Esophagus squamous epithelium (tissue), 5 donors: ENCODE results near the gene C15orf40. TPM values are rescaled to one million over a fixed set of nuclear protein-coding genes. Genes with fewer than 3 reads are reported as not detected.
"Not testable (repeated sequence)": the region's sequence is repeated elsewhere in the genome, so short reads cannot be mapped to it uniquely, and the experiment has no call there.

ENCODE experiments used
- DNase-seq: peaks from one replicate; lab custom pipeline; 2025; lab: John Stamatoyannopoulos, UW
- H3K27ac ChIP-seq, 4 donors: fragments of 200-600 bp; sonication (generic); one replicate each; pipeline ENCODE4 v1.5.1; 2016 to 2019; ENCODE audit warnings: mild to moderate bottlenecking in 1 of 4
- H3K27me3 ChIP-seq, 4 donors: fragments of 200-600 bp; sonication (generic); 1 replicate in 3 of 4; 2 replicates in 1 of 4; pipeline versions ENCODE4 v1.5.1 to v1.6.0; 2017 to 2021; ENCODE audit warnings: antibody characterized with exemption in 1 of 4
- H3K36me3 ChIP-seq, 3 donors: fragments of 200-600 bp; sonication (generic); one replicate each; pipeline ENCODE4 v1.5.1; 2016 to 2019
- H3K4me1 ChIP-seq, 3 donors: fragments of 200-600 bp; sonication (generic); one replicate each; pipeline ENCODE4 v1.5.1; 2017 to 2019
- H3K4me3 ChIP-seq, 4 donors: fragments of 200-600 bp; sonication (generic); 1 replicate in 3 of 4; 2 replicates in 1 of 4; pipeline ENCODE4 v1.5.1; 2016 to 2019; ENCODE audit warnings: mild to moderate bottlenecking in 2 of 4, moderate library complexity in 1 of 4
- H3K9me3 ChIP-seq, 3 donors: fragments of 200-600 bp; sonication (generic); one replicate each; pipeline ENCODE4 v1.5.1; 2016 to 2019
- POLR2A ChIP-seq, 4 donors: fragments of 450-650 bp; IDR thresholded peaks; one replicate each; pipeline ENCODE4 v1.6.1; 2017; ENCODE audit warnings: antibody characterized with exemption in 4 of 4, mild to moderate bottlenecking in 4 of 4, moderate library complexity in 3 of 4
- WGBS, 2 donors: methylation state at CpG; one replicate each; pipeline ENCODE4 v1.1.5; 2018; 5-methylcytosine and 5-hydroxymethylcytosine counted together
- intact Hi-C: fragments of 100-400 bp; cut with DNase I; formaldehyde crosslinking; loops from one replicate; pipeline ENCODE4 v1.15.0; 2022
- total RNA-seq, 4 donors: library from RNA; depleted of rRNA; stranded (reverse); fragments of >200 nt; gene quantifications; one replicate each; pipeline ENCODE4 v1.1.0, GENCODE V29; 2016
- TF ChIP-seq, protein P1 (sequence below), 6 experiments: fragments of 450-650 bp in 4 of 6; fragments of 200-600 bp in 2 of 6; sonication (generic) in 2 of 6; IDR thresholded peaks; one replicate each; pipeline ENCODE4 v1.5.1; 2016 to 2019; ENCODE audit warnings: antibody characterized with exemption in 6 of 6, mild to moderate bottlenecking in 4 of 6, moderate library complexity in 4 of 6
- donor health status: DM: yes; HTN: yes; CAD: no.

C15orf40 gene
- total RNA-seq, 4 donors from 2014 or later: 6.1 to 31.4 (median 18.6) TPM

DNA sequence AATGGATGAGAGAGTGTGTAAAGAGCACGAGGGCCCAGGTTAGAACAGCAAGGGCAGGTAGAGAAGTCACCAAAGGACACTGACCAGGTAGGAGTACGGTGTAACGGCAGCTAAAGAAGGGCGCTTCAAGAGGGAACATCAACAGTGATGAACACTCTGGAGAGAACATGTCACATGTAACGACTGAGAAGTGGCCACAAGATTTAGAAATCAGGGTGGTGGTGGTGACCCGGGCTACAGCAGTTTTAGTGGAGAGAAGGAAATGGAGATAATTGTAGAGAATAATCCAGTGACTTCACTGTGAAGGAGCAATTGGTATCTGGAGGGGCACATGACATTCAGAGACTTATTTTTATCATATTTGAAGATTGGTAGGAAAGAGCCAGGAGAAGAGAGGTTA, 1.2 kb upstream of the C15orf40 start:
- DNase-seq: no peak
- no peaks in the 10 kb centered on the region for H3K27me3 ChIP-seq
- intact Hi-C loops: loop anchor here (5.0 kb wide), 1 partner anchor 195 kb away; the partner anchor contains the start of gene HDGFL3
- H3K4me1 ChIP-seq: peaks cover 15 to 35% (median 22%) of the 10 kb centered on the region in 3 donors
- H3K27ac ChIP-seq: no peak overlapping the region
- WGBS, 2 donors: 86 to 95% methylated on average over 6 of the region's 6 CpGs
- no peaks in the 10 kb centered on the region for H3K9me3 ChIP-seq
- TF ChIP-seq, protein P1, sequence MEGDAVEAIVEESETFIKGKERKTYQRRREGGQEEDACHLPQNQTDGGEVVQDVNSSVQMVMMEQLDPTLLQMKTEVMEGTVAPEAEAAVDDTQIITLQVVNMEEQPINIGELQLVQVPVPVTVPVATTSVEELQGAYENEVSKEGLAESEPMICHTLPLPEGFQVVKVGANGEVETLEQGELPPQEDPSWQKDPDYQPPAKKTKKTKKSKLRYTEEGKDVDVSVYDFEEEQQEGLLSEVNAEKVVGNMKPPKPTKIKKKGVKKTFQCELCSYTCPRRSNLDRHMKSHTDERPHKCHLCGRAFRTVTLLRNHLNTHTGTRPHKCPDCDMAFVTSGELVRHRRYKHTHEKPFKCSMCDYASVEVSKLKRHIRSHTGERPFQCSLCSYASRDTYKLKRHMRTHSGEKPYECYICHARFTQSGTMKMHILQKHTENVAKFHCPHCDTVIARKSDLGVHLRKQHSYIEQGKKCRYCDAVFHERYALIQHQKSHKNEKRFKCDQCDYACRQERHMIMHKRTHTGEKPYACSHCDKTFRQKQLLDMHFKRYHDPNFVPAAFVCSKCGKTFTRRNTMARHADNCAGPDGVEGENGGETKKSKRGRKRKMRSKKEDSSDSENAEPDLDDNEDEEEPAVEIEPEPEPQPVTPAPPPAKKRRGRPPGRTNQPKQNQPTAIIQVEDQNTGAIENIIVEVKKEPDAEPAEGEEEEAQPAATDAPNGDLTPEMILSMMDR (IDR thresholded peaks at IDR 0.05): no peak
- TF ChIP-seq POLR2A (IDR thresholded peaks at IDR 0.05): no peak
- H3K36me3 ChIP-seq: peaks cover 13 to 40% (median 16%) of the 10 kb centered on the region in 3 donors
- no peak overlapping the region for H3K4me3 ChIP-seq

DNA sequence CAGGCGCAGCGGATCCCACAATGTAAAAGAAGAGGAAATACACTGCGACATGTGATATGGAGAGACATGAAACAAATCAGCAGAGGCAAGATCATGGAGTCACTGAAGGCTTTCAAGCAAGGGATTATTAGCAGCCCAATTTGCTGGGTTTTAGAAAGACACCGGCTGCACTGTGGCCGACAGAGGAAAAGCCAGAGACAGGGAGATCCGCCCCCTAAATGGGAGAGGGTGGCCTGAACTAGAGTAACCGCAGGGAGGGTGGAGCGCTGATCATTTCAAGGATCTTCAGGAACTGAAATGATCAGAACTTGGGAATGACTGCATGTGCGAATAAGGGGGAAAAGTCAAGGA, 612 bp upstream of the C15orf40 start:
- DNase-seq: no peak
- H3K27ac ChIP-seq: peak overlapping the region; percentile 89 to 94 (median 92)
- TF ChIP-seq, protein P1 (IDR thresholded peaks at IDR 0.05): no peak
- TF ChIP-seq POLR2A (IDR thresholded peaks at IDR 0.05): no peak
- intact Hi-C loops: loop anchor here (5.0 kb wide), 1 partner anchor 195 kb away; the partner anchor contains the start of gene HDGFL3
- H3K4me3 ChIP-seq: peak overlapping the region; percentile 86 to 98 (median 97)
- H3K4me1 ChIP-seq: peaks cover 15 to 35% (median 22%) of the 10 kb centered on the region in 3 donors
- 51 to 79% methylated on average over 6 to 7 of the region's 9 CpGs for WGBS, 2 donors
- H3K9me3 ChIP-seq: no peaks in the 10 kb centered on the region
- H3K36me3 ChIP-seq: peaks cover 14 to 40% (median 15%) of the 10 kb centered on the region in 3 donors
- H3K27me3 ChIP-seq: no peaks in the 10 kb centered on the region

DNA sequence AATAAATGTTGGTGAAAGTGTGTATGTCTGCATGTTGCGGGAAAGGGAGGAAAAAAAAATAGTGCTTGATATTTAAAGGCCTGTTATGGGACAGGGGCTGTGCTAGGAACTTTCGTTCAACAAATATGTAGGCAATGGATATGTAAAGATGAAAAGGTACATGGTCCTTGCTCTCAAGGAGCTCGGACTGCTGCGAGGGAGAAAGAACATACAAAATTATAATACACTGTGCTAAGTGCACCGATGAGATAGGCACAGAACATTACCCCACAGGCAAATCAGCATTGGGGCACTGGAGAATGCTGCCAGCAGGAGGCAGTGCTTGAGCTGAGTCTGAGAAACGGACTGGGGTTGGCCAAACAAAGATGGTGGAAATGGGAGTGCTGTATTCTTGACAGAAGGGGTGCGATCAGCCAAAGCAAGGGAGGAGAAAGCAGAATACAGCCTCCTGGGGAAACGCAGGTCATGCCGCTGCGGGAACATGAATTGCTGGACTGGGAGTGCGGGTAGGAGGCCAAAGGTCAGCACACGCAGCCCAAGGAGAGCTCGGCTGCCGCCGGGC, 649 bp downstream of the C15orf40 start:
- TF ChIP-seq POLR2A (IDR thresholded peaks at IDR 0.05): no peak
- TF ChIP-seq, protein P1 (IDR thresholded peaks at IDR 0.05): peak; percentile 44 to 88 (median 70)
- Histone ChIP-seq H3K27ac (peak overlapping the region; percentile 89 to 94 (median 92)), H3K27me3 (no peaks in the 10 kb centered on the region), H3K9me3 (no peaks in the 10 kb centered on the region), H3K36me3 (peaks cover 15 to 40% (median 16%) of the 10 kb centered on the region in 3 donors), H3K4me1 (peaks cover 15 to 35% (median 22%) of the 10 kb centered on the region in 3 donors), H3K4me3 (peak overlapping the region; percentile 86 to 98 (median 97))
- intact Hi-C loops: loop anchor here (5.0 kb wide), 1 partner anchor 197 kb away; the partner anchor contains the start of gene HDGFL3
- no peak for DNase-seq
- 7% methylated on average over 11 to 15 of the region's 15 CpGs for WGBS, 2 donors

DNA sequence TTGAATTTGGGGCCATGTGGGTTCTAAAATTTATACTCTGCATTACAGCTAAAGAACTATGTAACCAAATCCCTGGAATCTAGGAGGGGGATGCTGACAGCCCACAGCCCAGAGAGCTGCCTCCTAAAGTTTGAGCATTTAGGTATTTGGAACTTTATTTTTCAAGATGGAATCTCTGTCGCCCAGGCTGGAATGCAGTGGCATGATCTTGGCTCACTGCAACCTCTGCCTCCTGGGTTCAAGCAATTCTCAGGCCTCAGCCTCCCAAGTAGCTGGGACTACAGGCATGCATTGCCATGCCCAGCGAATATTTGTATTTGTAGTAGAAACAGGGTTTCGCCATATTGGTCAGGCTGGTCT, 10.8 kb downstream of the C15orf40 start:
- not testable (repeated sequence) for H3K27ac ChIP-seq, H3K4me1 ChIP-seq, H3K4me3 ChIP-seq, H3K9me3 ChIP-seq, H3K27me3 ChIP-seq, DNase-seq
- peaks cover 0 to 23% (median 0%) of the 10 kb centered on the region in 3 donors for H3K36me3 ChIP-seq
- intact Hi-C loops: loop anchor here (5.0 kb wide), 1 partner anchor 148 kb away; no protein-coding TSS in a partner anchor
- 63 to 100% methylated on average over 1 to 2 of the region's 3 CpGs for WGBS, 2 donors

DNA sequence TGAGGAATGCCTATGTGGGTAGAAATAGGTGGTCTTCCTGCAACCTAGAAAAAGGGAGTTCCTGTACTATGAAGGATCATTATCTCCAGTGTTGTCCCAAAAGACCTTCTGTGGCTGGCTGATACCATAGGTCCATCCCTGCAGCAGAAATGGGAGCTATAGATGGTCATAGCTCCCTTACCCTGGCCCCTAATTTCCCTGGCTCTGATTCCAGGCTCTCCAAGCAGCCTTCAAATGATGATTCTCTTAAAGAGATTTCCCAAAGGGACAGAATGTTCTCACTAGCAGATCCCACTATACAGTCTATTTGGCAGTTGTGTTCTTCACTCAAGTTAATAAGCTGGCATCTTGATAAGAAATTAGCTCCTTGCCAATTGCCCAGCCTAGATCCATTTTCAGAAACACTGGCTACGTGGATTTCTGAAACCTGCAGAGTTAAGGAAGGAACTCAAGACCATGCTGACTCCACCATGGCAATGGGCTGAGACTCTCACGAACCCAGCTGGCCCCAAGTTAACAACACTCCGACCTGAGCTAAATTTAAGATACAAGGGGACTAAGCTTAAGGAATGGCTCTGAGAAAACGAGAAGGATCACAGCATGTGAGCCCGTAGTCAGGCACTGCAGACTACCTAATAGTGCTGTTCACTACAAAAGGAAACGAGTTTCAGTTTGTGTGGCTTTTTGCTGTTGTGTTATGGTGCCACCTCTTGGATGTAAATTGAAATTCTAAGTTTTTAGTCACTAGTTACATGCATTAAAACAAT, 11.4 kb downstream of the C15orf40 start:
- no peaks in the 10 kb centered on the region for H3K27me3 ChIP-seq
- peaks cover 0 to 18% (median 0%) of the 10 kb centered on the region in 3 donors for H3K36me3 ChIP-seq
- no peak for DNase-seq
- TF ChIP-seq POLR2A (IDR thresholded peaks at IDR 0.05): no peak
- TF ChIP-seq, protein P1 (IDR thresholded peaks at IDR 0.05): peak; percentile 12 to 73 (median 50)
- no peak overlapping the region for H3K27ac ChIP-seq
- H3K4me1 ChIP-seq: peaks cover 0 to 6% (median 5%) of the 10 kb centered on the region in 3 donors
- peak overlapping the region in 3 of 4 donors; percentile 15 to 59 (median 26) for H3K4me3 ChIP-seq
- intact Hi-C loops: loop anchor here (5.0 kb wide), 1 partner anchor 148 kb away; no protein-coding TSS in a partner anchor
- 1 to 11% methylated on average over 6 of the region's 6 CpGs for WGBS, 2 donors
- H3K9me3 ChIP-seq: no peaks in the 10 kb centered on the region
